Measurements from ENCODE around the gene TSPAN8. TPM values are rescaled to one million over a fixed set of nuclear protein-coding genes. Genes with fewer than 3 reads are reported as not detected.
"Not testable (repeated sequence)": the region's sequence is repeated elsewhere in the genome, so short reads cannot be mapped to it uniquely, and the experiment has no call there.

The TSPAN8 gene
- polyA plus RNA-seq, 3 donors from 2014 or later: not detected

DNA sequence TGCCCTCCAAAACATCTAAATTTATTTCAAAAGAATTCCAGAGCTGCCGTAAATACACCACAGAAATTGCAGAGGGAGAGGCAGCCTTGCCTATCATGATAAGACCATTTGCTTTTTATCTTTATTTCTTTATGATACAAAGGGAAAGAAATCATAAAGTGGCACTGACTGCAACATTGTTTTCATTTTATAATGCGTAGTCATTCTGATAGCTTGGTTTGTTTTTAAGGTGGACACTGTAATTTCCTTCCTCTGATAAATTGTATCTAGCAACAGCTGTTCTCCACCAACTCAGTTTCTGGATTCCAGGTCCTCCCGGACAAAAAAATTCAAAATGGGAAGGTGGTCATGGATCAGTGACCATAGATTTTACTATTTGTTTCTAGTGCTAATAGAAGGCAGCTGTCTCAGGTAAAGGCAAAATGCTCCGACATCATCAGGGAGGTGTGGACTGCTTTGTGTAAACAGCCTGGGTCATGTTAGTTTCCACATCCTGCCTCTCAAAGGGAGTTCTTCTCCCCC is 623 bp upstream of the TSPAN8 start:
- no peaks in the 10 kb centered on the region for H3K36me3 Mint-ChIP-seq
- peaks cover 0 to 7% (median 4%) of the 10 kb centered on the region in 6 donors for H3K9me3 Mint-ChIP-seq
- no peak overlapping the region for H3K27ac Mint-ChIP-seq
- no peaks in the 10 kb centered on the region for H3K4me1 Mint-ChIP-seq
- peaks cover 0 to 4% (median 2%) of the 10 kb centered on the region in 3 donors for H3K27me3 Mint-ChIP-seq (ENCODE audit: low read depth in 3 of 3)
- H3K4me3 Mint-ChIP-seq: no peak overlapping the region
- DNase-seq: no peak

DNA sequence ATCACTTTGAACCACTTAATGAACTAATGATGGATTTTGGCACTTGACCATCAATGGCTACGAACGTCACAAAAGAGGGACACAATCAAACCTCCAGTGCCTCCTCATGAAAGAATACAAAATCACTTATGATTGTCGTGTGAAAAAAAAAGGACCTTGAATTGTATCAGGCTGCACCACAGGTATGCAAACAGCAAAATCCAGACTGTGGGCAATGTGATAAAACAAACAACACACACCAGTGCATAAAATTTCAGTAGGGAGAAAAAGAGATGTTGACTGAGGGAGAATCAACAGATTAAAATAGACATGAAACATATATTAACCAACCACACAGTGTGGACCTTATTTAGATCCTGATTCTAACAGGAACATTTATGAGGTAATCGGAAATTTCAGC is 2.6 kb downstream of the TSPAN8 start:
- H3K4me1 Mint-ChIP-seq: no peaks in the 10 kb centered on the region
- H3K4me3 Mint-ChIP-seq: no peak overlapping the region
- DNase-seq: no peak
- no peak overlapping the region for H3K27ac Mint-ChIP-seq
- H3K36me3 Mint-ChIP-seq: no peaks in the 10 kb centered on the region
- peaks cover 0 to 6% (median 2%) of the 10 kb centered on the region in 3 donors for H3K27me3 Mint-ChIP-seq (ENCODE audit: low read depth in 3 of 3)
- H3K9me3 Mint-ChIP-seq: peaks cover under 1 to 12% (median 8%) of the 10 kb centered on the region in 6 donors

DNA sequence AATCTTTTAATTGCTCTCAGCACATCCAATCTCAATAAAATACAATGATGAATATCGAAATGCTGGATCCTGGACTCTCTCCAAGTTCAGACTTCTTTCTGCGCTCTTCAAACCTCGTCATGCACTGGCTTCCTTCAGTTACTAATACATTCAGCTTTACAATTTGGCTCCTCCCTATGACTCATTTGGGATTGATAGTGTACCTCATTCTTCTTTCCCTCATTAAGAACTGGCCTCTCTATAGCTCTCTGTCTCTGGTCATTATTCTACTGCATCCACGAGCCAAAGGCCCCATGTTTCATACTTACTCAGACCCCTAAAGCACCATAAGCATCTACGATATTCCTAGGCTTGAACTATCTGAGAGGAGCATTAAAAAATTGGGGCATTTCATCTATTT is 4.9 kb downstream of the TSPAN8 start:
- H3K36me3 Mint-ChIP-seq: no peaks in the 10 kb centered on the region
- no peak for DNase-seq
- peaks cover 3 to 18% (median 8%) of the 10 kb centered on the region in 6 donors for H3K9me3 Mint-ChIP-seq

DNA sequence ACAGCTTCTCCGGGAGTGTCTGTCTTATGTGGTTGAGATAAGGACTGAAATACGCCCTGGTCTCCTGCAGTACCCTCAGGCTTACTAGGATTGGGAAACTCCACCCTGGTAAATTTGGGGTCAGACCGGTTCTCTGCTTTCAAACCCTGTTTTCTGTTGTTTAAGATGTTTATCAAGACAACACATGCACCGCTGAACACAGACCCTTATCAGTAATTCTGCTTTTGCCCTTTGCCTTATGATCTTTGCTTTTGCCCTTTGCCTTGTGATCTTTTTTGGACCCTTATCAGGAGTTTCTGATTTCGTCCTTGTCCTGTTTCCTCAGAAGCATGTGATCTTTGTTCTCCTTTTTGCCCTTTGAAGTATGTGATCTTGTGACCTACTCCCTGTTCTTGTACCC is 7.8 kb downstream of the TSPAN8 start:
- not testable (repeated sequence) for H3K27ac Mint-ChIP-seq; H3K36me3 Mint-ChIP-seq; H3K4me3 Mint-ChIP-seq; DNase-seq; H3K4me1 Mint-ChIP-seq; H3K27me3 Mint-ChIP-seq (ENCODE audit: low read depth in 3 of 3)
- H3K9me3 Mint-ChIP-seq: peaks cover 3 to 15% (median 8%) of the 10 kb centered on the region in 6 donors

More for the DNA sequence above, 4.9 kb downstream of the TSPAN8 start:
- Mint-ChIP-seq H3K4me1 (no peaks in the 10 kb centered on the region), H3K4me3 (no peak overlapping the region), H3K27me3 (ENCODE audit: low read depth in 3 of 3) (peaks cover 0 to 6% (median 0%) of the 10 kb centered on the region in 3 donors), H3K27ac (no peak overlapping the region)

DNA sequence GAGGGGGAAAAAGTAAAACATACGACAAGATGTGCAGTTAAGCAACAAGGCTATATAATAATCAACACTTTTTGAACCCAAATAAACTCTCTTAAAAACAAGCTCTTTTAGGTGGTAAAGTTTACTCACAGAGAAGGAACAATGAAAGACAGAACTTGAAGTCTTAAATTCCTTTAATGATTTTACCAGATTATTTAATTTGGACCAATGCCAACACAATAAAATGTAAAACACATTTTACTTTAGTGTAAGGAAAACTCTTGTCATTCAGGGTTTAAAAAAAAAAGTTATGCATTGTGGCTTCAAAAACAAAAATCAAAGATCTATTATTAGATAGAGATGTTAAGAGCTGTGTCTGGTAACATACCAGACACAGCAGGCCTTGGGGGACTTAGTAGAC is 13.1 kb downstream of the TSPAN8 start:
- H3K9me3 Mint-ChIP-seq: peaks cover 0 to 10% (median 3%) of the 10 kb centered on the region in 6 donors
- H3K4me1 Mint-ChIP-seq: no peaks in the 10 kb centered on the region
- H3K4me3 Mint-ChIP-seq: no peak overlapping the region
- H3K27me3 Mint-ChIP-seq (ENCODE audit: low read depth in 3 of 3): no peaks in the 10 kb centered on the region
- no peak for DNase-seq
- no peak overlapping the region for H3K27ac Mint-ChIP-seq
- H3K36me3 Mint-ChIP-seq: no peaks in the 10 kb centered on the region

DNA sequence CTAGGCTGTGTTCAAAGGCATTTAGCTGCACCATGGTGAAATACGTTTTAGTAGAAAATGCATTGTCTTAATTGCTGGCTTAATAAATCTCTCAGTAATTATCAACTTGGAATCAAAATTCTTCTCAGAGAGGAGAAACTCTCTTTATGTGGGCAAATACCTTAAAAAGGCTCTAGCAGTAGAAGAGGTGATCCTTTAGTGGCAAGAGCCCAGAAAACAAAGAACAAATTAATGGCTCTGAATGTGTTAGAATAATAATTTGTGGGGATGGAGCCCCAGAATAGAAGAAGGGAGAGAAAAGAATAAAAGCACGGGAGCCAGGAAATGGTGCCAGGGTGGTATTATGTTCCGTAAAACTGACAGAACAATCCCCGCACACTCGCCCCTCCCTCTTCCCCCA is 14.8 kb downstream of the TSPAN8 start:
- Mint-ChIP-seq H3K4me3 (no peak overlapping the region), H3K27me3 (ENCODE audit: low read depth in 3 of 3) (no peaks in the 10 kb centered on the region), H3K4me1 (no peaks in the 10 kb centered on the region), H3K36me3 (no peaks in the 10 kb centered on the region), H3K9me3 (peaks cover 0 to 7% (median 3%) of the 10 kb centered on the region in 6 donors), H3K27ac (no peak overlapping the region)
- DNase-seq: no peak

DNA sequence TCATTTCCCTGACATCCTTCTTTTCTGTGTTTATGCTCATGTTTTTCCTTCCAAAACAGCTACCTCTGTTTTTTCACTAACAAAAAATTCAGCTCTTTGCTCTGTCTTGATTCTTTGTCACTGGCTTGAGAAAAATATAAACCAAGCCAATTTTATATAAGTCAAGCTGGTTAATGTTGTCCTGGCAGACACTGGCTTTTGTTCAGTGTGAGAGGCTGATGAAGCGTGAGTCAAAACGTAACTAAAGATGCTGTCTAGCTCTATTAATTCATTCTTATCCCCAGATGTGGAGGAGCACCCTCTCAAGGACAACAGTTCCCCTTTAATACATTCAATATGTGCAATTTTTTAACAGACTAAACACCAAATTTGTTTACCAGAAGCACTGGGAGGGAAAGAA is 15.8 kb downstream of the TSPAN8 start:
- Mint-ChIP-seq H3K4me1 (no peaks in the 10 kb centered on the region), H3K4me3 (no peak overlapping the region), H3K27ac (no peak overlapping the region), H3K36me3 (no peaks in the 10 kb centered on the region), H3K27me3 (ENCODE audit: low read depth in 3 of 3) (no peaks in the 10 kb centered on the region), H3K9me3 (peaks cover 0 to 7% (median 3%) of the 10 kb centered on the region in 6 donors)
- no peak for DNase-seq

DNA sequence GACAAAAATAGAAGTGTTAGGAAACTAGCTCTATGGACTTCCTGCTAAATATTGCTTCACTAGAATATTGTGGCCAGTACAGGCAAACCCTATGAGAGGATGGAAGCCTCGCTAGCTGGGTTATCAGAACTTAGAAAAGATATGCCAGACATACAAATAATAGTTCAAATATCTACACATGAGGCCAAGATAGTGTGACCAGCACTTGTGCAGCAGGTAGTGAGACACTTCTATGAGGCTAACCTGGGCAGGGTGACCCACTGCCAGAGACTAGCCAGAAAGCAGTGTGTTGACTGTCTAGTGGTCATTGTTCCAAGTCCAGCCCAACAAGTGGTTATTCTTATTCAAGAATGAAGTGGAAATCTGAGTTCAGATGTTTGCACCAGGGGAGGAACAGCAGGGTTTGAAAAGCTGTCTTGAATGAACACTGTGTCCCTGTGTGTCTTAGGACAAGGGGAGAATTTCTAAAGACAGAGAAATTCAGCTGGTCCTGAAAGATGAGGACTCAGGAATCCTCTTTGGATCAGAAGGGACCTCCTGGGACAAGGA is 16.3 kb downstream of the TSPAN8 start:
- H3K4me1 Mint-ChIP-seq: no peaks in the 10 kb centered on the region
- H3K9me3 Mint-ChIP-seq: peaks cover 0 to 7% (median 4%) of the 10 kb centered on the region in 6 donors
- H3K36me3 Mint-ChIP-seq: no peaks in the 10 kb centered on the region
- DNase-seq: no peak
- H3K4me3 Mint-ChIP-seq: no peak overlapping the region
- H3K27me3 Mint-ChIP-seq (ENCODE audit: low read depth in 3 of 3): no peaks in the 10 kb centered on the region
- no peak overlapping the region for H3K27ac Mint-ChIP-seq

DNA sequence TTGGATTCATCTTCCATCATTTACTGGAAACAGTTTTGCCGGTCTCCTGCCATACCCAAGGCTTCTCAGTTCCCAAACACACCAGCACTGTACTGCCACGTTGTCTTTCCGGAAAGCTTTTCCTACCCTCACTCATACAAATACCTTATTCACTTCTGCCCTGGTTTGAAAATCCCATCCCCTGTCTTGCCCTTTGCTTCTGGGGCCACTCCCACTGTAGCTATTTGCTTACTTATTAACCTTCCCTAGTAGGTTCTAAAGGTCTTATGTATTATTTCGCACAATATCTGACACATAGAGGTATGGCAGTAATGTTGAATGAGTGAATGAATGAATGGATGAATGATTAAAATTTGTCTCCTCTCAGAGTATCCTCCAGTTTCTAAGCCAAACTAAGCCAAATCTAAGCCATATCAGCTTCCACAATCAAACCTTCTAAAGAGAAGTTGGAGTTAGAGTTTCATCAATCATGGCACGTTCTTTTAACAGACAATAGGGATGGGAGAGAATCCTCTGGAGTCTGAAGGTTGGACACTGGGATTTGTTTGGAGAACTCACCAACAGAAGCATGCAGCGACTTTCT is 18.6 kb downstream of the TSPAN8 start:
- no peaks in the 10 kb centered on the region for H3K27me3 Mint-ChIP-seq (ENCODE audit: low read depth in 3 of 3)
- no peak overlapping the region for H3K27ac Mint-ChIP-seq
- no peaks in the 10 kb centered on the region for H3K36me3 Mint-ChIP-seq
- DNase-seq: no peak
- no peaks in the 10 kb centered on the region for H3K4me1 Mint-ChIP-seq
- peaks cover 0 to 10% (median 5%) of the 10 kb centered on the region in 6 donors for H3K9me3 Mint-ChIP-seq
- H3K4me3 Mint-ChIP-seq: no peak overlapping the region

DNA sequence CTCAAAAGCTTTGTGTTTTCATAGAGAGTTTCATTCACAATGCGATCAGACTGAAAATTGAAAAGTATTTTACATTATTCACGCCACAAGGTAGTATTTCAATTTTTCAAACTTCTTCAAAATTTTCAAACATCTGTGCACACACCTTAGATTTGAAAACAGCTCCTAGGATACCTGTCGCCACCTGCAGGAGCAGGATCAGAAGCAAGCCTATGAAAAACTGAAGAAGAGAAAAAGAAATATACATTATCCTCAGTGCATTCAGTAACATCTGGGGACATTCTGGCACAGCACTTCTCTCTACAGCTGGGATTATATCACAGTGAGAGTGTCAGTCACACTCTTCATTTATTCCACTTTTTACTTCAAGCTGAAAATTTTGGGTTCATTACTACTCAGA is 19.8 kb downstream of the TSPAN8 start:
- no peak for DNase-seq
- no peaks in the 10 kb centered on the region for H3K4me1 Mint-ChIP-seq
- H3K27ac Mint-ChIP-seq: no peak overlapping the region
- no peaks in the 10 kb centered on the region for H3K36me3 Mint-ChIP-seq
- no peak overlapping the region for H3K4me3 Mint-ChIP-seq
- H3K27me3 Mint-ChIP-seq (ENCODE audit: low read depth in 3 of 3): no peaks in the 10 kb centered on the region
- peaks cover 0 to 13% (median 5%) of the 10 kb centered on the region in 6 donors for H3K9me3 Mint-ChIP-seq

DNA sequence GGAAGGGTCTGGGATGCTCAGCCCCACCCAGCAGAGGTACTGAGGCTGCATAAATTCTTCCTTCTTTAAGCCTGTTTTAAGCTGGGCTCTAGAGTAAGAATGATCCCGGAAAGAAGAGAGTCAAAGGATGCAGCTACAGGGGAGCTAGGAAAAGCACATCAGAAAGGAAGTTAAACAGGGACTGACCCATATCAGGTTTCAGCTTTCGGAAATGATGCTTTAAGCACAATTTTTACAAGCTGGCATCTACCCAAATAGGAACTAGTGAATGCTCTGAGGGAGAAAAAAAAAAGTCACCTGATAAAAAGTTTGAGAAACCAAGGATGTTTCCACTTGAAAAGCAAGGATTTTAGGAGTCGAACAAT is 22.0 kb downstream of the TSPAN8 start:
- no peak overlapping the region for H3K4me3 Mint-ChIP-seq
- no peaks in the 10 kb centered on the region for H3K4me1 Mint-ChIP-seq
- no peak overlapping the region for H3K27ac Mint-ChIP-seq
- H3K9me3 Mint-ChIP-seq: peaks cover 0 to 6% (median 3%) of the 10 kb centered on the region in 6 donors
- DNase-seq: no peak
- no peaks in the 10 kb centered on the region for H3K27me3 Mint-ChIP-seq (ENCODE audit: low read depth in 3 of 3)
- no peaks in the 10 kb centered on the region for H3K36me3 Mint-ChIP-seq

DNA sequence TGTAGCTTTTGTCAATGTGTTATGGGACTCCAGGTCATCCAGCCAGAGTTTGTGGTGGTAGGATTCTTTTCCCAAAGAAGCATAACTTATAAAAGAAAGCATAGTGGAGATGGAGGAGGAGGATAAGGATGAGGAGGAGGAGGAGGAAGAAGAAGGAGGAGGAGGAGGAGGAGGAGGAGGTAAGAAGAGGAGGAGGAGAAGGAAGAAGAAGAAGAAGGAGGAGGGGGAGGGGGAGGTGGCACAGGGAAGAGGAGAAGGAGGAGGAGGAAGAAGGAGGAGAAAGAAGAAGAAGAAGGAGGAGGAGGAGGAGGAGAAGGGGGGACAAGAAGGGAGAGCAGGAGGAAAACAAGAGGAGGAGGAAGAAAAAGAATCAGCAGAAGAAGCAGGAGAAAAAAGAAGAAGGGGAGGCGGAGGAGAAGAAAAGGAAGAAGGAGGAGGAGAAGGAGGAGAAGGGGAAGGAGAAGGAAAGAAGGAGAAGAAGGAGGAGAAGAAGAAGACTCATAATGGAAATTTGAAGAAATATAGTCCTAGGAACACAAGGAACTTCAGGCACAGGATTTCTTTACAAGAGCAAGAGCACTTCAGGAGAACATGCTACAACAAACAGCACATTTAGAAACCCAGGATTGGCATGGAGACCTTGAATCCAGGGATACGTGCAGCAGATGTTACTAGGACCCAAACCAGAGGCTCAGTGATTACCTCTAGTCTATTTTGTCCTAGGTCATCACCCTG is 22.6 kb downstream of the TSPAN8 start:
- Mint-ChIP-seq H3K36me3 (no peaks in the 10 kb centered on the region), H3K27ac (no peak overlapping the region), H3K4me3 (no peak overlapping the region), H3K4me1 (no peaks in the 10 kb centered on the region), H3K27me3 (ENCODE audit: low read depth in 3 of 3) (no peaks in the 10 kb centered on the region), H3K9me3 (peaks cover 0 to 6% (median 3%) of the 10 kb centered on the region in 6 donors)
- DNase-seq: no peak

DNA sequence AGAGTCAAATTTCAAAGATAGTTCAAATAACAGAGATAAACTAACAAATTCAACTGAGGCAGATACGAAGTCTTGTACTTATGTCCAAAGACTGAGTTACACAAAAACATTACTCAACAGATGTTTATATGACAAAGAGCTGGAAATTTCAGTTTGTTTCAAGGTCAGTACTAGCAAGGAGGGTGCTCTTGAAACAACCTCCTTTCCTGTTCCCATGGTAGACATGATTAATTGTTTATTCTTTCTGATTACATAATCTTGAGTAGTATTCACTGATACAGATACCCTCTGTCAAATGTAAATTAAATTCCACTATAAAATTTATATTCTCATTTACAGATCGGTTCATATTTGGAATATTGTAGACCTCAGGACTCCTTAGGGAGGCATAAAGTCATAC is 23.4 kb downstream of the TSPAN8 start:
- Mint-ChIP-seq H3K36me3 (no peaks in the 10 kb centered on the region), H3K27ac (no peak overlapping the region)

DNA sequence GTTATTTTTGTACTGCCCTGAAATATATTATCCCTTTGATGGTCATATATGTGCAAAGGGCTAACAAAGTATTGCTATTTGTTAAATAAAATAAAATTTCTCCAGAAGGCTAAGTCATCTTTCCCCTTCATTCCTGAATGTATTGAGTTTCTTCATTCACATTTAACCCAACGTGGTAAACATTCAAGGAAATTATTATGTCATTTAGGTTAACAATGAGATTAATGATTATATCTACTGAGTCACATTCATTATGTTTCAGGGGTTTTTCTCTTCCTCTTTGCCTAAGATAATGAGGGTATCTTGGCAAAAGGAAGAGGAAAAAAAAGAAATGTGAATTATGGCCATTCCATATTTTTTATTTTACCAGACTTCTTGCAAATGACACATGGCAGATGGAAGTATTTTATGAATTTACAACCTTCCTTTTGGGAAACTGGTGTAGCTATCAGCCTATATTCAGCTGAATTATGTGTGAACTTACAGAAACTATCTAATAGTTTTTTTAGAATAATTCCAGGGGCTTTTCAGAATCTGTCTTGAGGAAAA is 27.2 kb downstream of the TSPAN8 start:
- no peaks in the 10 kb centered on the region for H3K4me1 Mint-ChIP-seq
- H3K36me3 Mint-ChIP-seq: no peaks in the 10 kb centered on the region
- H3K9me3 Mint-ChIP-seq: peaks cover 0 to 6% (median 2%) of the 10 kb centered on the region in 6 donors
- no peak overlapping the region for H3K4me3 Mint-ChIP-seq
- DNase-seq: no peak
- no peaks in the 10 kb centered on the region for H3K27me3 Mint-ChIP-seq (ENCODE audit: low read depth in 3 of 3)
- no peak overlapping the region for H3K27ac Mint-ChIP-seq

More for the DNA sequence above, 23.4 kb downstream of the TSPAN8 start:
- DNase-seq: no peak
- H3K4me1 Mint-ChIP-seq: no peaks in the 10 kb centered on the region
- peaks cover 0 to 6% (median 3%) of the 10 kb centered on the region in 6 donors for H3K9me3 Mint-ChIP-seq
- no peak overlapping the region for H3K4me3 Mint-ChIP-seq
- H3K27me3 Mint-ChIP-seq (ENCODE audit: low read depth in 3 of 3): no peaks in the 10 kb centered on the region
